GM21576 (cell line): ENCODE data around the gene EZH2.
A peak's percentile ranks its signal among the peaks of the same experiment; 100 is the strongest.

Experiments used
- ATAC-seq: cut with Tn5 transposase; IDR thresholded peaks from one replicate; pipeline ENCODE4 v1.9.1; 2021; ENCODE audit warnings: mild to moderate bottlenecking, moderate library complexity; ENCODE audit not compliant: unreplicated experiment

EZH2 gene

DNA sequence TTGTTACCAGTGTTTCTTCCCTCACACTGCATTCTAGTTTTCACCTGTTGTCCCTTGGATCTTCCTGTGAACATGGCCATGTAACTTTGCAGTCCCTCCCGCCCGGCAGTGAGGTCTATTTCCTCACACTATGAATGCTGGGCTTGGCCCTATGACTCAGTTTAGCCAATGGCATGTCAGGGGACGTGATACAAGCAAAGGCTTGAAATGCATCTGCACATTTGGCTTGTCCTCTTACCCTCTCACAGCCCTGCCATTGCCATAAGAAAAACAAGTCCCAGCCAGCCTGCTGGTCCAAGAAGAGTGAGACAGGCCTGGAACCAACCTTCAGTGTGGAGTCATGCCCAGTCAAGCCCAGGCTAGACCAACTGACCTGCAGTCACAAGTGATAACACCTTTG lies 17.1 kb upstream of the EZH2 start:
- ATAC-seq = no peak

DNA sequence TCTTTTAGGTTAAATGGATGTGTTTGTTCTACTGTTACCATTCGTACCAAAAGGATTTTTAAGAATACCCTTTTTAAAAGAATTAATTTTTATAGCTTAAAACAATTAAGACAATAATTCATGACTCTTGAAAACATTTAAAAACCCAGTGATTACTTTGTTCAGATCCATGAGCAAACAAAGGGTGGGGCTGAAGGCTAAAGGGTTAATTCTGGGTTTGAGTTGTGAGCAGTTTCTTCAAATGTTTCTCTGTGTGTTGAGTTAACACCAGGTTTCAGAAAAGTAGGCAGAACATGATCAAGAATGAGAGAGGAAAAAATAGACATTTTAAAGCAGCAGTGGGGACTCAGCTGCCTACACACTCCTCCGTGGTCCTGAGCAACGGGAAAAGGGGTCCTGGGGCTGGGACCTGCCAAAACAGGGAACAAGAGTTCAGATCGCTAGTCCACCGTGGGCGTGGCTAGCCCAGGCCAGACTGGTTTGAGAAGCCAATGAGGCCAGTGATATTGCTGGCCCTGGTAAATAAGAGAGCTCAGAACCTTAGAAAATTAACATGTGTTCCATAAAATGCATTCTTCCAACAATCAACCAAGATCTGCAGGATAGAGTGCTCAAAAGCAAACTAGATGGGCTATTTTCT lies 14.9 kb upstream of the EZH2 start:
- ATAC-seq = no peak

DNA sequence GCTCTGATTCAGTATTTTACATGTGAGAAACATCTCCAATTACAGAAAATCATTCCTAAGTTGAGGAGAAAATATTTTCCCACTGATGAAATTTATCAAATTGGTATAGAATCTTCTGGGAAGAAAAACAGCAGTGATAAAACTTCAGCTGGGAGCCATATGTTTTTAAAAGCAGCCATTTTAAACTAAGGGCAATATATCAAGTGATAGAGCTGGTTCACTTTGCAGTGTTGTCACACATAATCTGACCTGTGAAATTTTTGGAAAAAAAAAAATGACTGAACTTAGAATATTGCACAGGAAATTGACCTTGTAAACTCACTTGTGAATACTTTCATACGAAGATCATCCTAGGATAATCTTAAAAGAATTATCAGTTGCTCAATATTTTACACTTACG lies 10.5 kb upstream of the EZH2 start:
- no peak for ATAC-seq

DNA sequence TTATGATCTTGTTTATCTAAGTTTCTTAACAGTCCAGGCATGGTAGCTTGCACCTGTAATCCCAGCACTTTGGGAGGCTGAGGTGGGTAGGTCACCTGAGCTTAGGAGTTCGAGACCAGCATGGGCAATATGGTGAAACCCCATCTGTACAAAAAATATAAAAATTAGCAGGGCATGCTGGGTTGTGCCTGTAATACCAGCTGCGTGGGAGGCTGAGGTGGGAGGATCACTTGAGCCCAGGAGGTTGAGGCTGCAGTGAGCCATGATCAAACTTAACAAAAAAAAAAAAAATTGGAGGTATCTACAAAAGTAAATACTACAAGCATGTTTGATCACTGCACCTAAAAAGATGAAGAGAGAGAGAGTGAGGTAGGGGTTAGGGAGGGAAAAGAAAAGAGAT lies 9.0 kb upstream of the EZH2 start:
- no peak for ATAC-seq

DNA sequence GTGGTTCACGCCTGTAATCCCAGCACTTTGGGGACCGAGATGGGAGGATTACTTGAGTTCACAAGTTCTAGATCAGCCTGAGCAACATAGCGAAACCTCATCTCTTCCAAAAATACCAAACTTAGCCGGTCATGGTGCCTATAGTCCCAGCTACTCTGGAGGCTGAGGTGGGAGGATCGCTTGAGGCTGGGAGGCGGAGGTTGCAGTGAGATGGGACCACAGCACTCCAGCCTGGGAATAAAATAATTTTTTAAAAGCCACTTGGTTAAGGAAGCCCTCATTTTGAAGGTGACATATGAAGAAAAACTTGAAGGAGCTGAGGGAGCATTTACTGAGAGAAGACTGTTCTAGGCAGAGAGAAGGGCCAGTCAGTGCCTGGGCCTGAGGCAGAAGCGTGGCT lies 4.2 kb upstream of the EZH2 start:
- ATAC-seq = no peak

DNA sequence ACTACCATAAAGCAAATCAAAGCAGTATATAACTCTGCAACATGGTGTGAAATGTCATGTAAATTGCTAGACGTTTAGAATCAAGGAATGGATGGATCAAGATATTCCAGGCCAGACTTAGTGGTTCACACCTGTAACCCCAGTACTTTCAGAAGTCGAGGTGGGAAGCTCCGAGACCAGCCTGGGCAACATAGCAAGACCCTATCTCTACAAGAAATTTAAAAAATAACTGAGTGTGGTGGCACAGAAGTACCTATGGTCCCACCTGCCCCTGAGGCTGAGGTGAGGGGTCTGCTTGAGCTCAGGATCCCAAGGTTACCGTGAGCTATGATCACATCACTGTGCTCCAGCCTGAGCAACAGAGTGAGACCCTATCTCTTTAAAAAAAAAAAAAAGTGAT lies 2.8 kb upstream of the EZH2 start:
- ATAC-seq = no peak

DNA sequence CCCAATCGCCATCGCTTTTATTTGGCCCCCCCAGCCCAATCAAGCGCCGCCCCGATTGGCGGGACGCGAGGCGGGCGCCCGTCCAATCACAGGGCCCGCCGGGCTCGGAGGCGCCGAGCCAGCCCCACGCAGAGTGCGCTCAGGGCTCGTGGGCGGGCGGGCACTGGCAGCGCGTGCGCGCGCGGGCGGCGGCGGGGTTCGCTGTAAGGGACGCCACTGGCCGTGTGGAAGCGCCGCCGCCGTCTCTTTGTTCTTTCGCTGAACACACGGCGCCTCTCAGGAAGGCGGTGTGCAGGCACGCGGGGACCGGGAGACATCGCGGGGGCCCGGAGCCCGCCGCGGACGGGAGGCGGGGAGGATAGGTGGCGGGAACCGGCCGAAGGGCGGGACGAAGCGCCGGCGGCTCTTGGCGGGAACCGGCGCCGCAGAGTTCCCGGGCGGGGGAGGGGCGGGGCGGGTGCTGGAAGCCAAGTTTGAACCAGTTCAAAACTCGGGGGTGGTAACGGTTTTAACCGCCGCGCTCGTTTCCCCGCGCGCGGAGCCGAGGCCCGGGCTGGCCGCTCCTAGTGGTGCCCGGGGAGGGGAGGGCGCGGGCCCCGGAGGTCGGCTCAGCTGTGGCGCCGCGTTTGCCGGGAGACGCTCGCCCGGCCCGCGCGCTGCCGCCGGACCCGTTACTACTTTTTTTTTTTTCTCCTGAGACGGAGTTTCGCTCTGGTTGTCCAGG lies 370 bp upstream of the EZH2 start:
- ATAC-seq = peak; percentile 85

DNA sequence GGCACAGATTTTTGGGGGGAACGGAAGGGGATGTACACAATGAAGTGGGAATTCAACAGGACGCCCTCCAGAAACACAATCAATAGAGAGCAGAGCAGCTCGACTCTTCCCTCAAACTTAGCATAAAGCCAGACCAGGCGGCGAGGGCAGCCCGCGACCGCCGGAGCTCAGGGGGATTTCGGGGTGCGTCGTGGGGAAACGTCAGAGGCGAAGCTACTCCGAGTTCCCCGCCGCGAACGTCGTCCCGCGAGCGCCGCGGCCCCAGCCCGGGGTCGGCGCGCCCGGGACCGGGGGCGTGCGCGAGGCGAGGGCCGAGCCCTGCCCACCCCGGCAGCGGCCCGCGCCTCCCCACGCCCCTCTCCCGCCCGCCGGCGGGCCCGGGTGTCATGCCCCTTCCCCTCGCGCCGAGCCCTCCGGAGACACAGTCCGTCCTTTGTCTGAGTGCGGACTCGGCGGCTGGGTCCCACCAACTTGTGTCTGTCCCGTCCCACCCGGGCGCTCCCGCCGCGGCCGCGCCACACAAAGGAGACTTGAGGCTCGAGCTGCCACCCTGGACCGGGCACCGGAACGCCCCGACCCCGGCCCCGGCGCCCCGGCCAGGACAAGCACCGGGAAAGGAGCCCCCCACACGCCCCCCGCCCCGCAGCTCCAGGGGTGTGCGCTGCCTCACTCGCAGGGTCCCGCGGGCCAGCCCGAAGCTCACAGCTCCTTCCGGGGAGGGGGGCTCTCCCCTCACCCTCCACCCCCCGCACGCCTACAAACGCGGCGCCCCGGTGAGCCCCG lies 634 bp downstream of the EZH2 start:
- peak; percentile 23 for ATAC-seq

DNA sequence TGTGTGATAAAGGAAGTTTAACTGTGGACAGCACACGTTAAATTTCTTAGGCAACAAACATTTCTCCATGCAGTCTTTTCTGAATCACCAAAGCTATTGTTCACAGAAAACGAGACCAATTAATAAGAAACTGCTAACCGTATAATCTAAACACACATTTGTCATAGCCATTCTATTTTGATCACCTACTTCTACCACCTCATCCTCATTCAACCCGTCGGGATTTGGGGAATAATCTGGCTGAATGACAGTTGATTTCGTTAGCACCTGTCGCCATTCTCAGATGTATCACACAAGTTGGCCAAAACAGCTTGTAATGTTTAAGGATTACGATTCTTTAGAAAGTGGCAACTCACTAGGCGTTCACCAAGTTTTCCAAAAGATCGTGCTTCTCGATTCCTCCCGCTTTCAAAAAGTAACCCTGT lies 1.2 kb downstream of the EZH2 start:
- ATAC-seq = no peak

DNA sequence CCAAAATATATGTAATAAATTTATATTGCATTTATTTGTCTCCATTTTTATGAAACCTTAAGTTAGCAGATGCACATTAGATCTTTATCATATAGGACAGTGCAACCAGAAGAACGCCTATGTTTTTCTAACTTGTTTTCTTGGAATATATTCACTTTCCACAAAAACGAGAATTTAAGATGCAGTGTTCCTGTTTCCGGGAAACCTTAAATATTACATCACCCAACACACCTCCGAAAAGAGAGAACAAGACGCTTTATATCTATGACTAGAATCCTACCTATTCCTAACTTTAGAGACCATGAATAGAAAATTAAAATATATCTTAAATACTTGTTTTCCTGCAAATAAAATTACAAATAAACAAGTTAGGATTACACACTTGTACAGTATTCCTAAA lies 1.9 kb downstream of the EZH2 start:
- ATAC-seq = no peak

DNA sequence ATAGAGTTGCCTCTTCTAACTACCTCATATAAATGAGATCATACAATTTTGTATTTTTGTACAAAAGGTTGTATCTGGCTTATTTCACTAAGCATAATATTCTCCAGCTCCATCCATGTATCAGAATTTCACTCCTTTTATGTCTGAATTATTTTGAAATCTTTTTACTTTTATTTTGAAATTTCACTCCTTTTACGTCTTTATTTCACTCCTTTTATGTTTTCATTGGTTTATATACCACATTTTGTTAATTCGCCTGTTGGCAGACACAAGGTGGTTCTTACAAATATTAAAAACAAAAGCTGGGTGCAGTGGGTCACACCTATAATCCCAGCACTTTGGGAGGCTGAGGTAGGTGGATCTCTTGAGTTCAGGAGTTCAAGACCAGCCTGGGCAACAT lies 5.8 kb downstream of the EZH2 start:
- ATAC-seq = no peak

DNA sequence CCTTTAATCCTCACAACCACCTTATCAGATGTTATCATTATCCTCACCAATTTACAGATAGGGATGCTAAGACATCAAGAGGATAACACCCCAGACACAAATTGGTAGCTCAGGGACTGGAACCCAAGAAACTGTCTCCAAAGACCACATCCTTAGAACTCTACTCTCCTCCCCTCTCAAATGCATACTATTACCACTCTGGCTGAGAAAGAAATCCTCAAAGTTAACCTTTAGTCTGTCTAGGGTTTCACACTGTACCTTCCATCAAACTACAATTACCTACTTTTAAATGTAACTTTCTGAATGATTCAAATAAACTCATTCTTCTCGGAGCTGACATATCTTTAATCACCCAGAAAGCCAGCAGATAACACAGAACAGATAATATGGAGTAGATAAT lies 6.6 kb downstream of the EZH2 start:
- no peak for ATAC-seq

DNA sequence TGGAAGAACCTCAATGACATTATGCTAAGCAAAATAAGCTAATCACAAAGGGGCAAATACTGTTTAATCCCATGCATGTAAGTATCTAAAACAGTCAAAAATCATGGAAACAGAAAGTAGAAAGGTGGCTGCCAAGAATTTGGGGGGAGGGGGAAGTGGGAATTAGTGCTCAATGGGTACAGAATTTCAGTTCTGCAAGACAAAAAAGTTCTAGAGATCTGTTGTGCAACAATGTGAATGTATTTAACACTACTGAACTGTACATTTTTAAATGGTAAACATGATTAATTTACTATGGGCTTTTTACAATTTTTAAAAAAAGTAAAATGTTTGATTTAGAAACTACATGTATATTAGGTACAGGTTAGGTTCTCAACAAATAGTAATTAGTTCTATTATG lies 11.9 kb downstream of the EZH2 start:
- ATAC-seq = no peak

DNA sequence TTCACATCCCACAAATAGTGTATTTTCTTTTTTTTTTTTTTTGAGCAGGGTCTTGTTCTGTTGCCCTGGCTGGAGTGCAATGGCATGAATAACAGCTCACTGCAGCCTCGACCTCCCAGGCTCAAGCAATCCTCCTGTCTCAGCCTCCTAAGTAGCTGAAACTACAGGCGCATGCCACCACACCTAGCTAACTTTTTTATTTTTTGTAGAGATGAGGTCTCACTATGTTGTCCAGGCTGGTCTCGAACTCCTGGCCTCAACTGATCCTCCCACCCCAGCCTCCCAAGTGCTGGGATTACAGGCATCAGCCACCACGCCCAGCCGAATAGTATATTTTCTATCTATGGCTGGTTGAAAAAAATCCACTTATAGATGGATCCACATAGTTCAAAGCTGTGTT lies 12.5 kb downstream of the EZH2 start:
- no peak for ATAC-seq

DNA sequence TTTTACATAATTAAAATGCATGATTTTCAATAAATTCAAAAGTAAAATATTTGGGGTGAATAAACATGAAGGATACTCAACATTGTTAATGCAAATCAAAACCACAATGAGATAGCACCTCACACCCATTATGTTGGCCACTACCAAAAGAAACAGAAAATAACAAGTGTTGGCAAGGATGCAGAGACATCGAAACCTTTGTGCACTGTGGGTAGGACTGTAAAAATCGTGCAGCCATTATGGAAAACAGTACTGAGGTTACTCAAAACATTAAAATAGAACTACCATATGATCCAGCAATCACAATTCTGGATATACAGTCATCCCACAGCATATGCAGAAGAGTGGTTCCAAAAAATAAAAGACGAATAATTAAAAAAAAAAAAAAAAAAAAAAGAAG lies 13.1 kb downstream of the EZH2 start:
- ATAC-seq = no peak

DNA sequence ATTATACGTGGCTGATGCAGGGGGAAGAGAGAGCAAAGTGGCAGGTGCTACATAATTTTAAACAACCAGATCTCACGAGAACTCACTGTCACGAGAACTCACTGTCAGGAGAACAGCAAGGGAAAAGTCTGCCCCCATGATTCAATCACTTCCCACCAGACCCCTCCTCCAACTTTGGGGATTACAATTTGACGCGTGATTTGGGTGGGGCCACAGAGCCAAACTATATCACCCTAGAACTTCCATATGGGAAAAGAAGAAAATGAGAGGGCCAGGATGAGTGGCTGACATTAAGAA lies 15.8 kb downstream of the EZH2 start:
- ATAC-seq = no peak

DNA sequence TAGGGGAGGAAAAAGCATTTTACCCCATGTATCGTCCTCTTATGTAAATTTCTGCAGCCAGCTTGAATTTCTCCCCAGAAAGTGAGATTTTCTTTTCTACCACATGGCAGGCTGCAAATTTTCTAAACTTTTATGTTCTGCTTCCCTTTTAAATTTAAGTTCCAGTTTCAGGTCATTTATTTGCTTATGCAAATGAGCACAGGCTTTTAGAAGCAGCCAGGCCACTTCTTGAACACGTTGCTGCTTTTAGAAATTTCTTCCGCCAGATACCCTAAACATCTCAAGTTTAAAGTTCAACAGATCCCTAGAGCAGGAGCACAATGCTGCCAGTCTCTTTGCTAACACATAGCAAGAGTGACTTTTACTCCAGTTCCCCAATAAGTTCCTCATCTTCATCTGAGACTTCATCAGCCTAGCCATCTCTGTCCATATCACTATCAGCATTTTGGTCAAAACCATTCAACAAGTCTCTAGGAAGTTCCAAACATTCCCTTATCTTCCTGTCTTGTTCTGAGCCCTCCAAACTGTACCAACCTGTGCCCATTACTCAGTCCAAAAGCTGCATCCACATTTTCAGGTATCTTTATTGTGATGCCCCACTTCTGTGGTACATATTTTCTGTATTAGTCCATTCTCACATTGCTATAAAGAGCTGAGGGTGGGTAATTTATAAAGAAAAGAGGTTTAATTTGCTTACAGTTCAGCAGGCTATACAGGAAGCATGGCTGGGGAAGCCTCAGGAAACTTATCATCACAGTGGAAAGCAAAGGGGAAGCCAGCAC lies 16.3 kb downstream of the EZH2 start:
- no peak for ATAC-seq

DNA sequence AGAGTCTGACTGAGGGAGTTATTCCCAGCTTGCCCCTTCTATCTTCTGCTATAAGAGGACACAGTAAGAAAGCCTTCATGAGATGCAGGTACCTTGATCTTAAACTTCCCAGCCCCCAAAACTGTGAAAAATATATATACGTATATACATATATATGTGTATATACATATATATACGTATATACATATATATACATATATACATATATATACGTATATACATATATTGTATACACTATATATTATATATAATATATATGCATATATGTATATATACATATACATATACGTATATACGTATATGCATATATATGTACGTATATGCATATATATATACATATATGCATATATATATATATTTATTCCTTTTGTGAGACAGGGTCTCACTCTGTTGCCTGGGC lies 17.7 kb downstream of the EZH2 start:
- no peak for ATAC-seq

DNA sequence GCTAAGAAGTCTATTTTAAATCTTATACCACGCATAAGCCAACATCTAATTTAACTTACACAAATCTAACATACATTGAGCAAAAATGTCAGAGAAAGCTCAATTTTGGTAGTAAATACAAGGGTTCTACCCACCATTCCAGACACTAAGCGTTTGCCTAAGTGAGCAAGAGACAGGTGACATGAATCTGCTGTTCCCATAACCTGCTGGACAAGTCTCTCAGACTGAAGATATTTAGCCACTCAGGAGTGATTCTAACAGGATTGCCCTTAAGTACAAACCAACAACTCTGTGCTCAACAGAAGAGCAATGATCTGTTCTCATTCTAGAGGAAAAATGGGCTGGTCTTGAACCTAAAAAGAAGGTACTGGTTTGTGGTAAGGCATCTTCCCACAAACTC lies 18.8 kb downstream of the EZH2 start:
- no peak for ATAC-seq

DNA sequence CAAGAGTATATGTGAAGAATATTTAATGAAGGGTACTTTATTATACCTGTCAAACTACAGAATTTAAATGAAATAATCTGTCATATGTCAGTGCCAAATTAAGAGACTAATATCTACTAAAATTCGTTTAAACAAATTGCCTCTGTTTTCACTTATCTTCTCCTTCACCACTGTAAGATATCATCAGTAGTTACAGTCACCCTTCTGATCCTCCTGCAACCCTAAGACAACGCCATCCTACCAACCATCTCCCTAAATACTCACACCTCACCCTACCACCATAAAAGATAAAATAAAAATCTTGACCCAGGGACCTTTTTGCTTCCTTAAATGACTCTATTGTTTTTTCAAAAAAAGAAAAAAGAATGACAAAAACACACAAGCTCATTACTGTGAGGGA lies 20.8 kb downstream of the EZH2 start:
- no peak for ATAC-seq

DNA sequence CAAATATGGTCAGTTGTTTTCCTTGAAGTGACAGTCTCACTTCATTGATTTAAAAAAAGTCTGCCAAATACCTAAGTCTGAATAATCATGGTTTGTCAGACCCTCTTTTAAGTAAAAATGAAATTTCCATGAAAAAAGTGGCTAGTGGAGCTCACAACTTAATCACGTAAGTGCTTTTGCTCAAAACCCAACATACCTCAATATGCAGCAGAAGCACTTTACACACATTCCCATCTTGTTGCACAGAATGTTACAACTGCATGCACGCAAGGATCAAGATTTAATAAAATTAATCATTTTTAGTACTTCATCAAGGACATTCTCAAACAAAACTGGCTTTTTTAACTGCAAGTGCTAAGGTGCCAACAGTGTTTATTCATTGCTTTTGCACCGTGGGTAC lies 21.6 kb downstream of the EZH2 start:
- ATAC-seq = no peak

DNA sequence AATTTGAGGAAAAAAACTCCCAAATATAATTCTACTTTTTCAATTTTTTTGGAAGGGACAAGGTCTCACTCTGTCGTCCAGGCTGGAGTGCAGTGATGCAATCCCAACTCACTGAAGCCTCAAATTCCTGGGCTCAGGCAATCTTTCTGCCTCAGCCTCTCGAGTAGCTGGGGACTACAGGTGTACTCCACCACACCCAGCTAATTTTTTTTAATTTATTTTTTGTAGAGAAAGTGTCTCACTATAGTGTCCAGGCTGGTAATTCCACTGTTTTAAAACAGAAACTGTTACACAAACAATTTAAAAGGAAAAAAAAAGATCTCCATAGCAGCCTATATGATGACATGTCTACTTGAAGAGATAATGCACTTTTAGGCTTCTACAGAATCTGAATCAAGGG lies 25.6 kb downstream of the EZH2 start:
- no peak for ATAC-seq
